ENCODE data around the gene SLC22A14. TPM values are rescaled to one million over a fixed set of nuclear protein-coding genes. Genes with fewer than 3 reads are reported as not detected.

SLC22A14 gene
- total RNA-seq, 1 experiment from 2014 or later = 0.22 TPM

DNA sequence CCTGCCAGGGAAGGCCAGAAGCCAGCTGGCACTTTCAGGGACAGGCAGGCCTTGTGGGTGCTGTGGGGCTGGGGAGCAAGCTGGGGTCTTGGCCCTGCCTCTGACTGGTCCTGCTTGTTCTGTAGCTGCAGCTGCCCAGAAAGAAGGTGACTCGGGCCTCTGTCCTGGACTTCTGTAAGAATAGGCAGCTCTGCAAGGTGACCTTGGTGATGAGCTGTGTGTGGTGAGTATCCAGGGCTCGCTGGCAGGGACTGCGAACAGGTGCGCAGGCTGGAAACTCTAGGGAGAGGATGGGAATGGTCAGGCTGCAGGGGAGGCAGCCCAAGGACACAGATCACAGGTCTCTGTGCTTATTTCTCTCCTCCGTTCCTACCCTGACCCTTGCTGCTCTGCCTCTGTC lies 31.2 kb downstream of the SLC22A14 start:
- RAD21 ChIA-PET (ENCODE audit: low non-redundant PET in 1 of 2, low total read pairs in 2 of 2, uncharacterized antibody in 2 of 2, unreplicated experiment in 2 of 2) = no interaction called here
- BruUV-seq (replicated peaks) = no TSS peak
- DNase-seq (ENCODE audit: low read depth, low spot score) (no peak), ATAC-seq (no peak)
- Histone ChIP-seq H2AFZ (ENCODE audit: low read depth, low read length, poor library complexity, severe bottlenecking) (no peak overlapping the region), H4K20me1 (ENCODE audit: insufficient read depth) (no peaks in the 10 kb centered on the region), H3K9ac (ENCODE audit: low read length) (no peak overlapping the region), H3K4me3 (replicated peaks in 1 of 2; ENCODE audit: low read depth in 1 of 2, low read length in 2 of 2) (no peak overlapping the region), H3K9me3 (ENCODE audit: control insufficient read depth in 1 of 2, insufficient read depth in 1 of 2, low read depth in 1 of 2, low read length in 2 of 2) (no peaks in the 10 kb centered on the region), H3K27me3 (ENCODE audit: insufficient read depth, low read length) (no peaks in the 10 kb centered on the region), H3K9me2 (ENCODE audit: insufficient read depth) (no peaks in the 10 kb centered on the region), H3K4me2 (ENCODE audit: low read length) (no peak overlapping the region), H3K79me2 (ENCODE audit: insufficient read depth, low read length) (no peaks in the 10 kb centered on the region), H3K36me3 (ENCODE audit: control insufficient read depth in 1 of 2, insufficient read depth in 2 of 2, low read length in 2 of 2) (no peaks in the 10 kb centered on the region), H3K27ac (ENCODE audit: low read depth, low read length) (no peak overlapping the region), H3K4me1 (ENCODE audit: control insufficient read depth in 1 of 2, insufficient read depth in 2 of 2, low read length in 2 of 2) (no peaks in the 10 kb centered on the region)
- intact Hi-C loops (cut with micrococcal nuclease) = no loop called here
- CTCF ChIA-PET = no interaction called here
- no peak for TF ChIP-seq POLR2A (IDR thresholded peaks at IDR 0.05; ENCODE audit: borderline replicate concordance, extremely low read depth, insufficient read depth, insufficient read length)
- TF ChIP-seq SRF (IDR thresholded peaks at IDR 0.05; ENCODE audit: low read depth) = no peak
- TF ChIP-seq, protein P1, sequence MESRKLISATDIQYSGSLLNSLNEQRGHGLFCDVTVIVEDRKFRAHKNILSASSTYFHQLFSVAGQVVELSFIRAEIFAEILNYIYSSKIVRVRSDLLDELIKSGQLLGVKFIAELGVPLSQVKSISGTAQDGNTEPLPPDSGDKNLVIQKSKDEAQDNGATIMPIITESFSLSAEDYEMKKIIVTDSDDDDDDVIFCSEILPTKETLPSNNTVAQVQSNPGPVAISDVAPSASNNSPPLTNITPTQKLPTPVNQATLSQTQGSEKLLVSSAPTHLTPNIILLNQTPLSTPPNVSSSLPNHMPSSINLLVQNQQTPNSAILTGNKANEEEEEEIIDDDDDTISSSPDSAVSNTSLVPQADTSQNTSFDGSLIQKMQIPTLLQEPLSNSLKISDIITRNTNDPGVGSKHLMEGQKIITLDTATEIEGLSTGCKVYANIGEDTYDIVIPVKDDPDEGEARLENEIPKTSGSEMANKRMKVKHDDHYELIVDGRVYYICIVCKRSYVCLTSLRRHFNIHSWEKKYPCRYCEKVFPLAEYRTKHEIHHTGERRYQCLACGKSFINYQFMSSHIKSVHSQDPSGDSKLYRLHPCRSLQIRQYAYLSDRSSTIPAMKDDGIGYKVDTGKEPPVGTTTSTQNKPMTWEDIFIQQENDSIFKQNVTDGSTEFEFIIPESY (IDR thresholded peaks at IDR 0.05; ENCODE audit: extremely low read depth, insufficient replicate concordance, low read length) = no peak
- no peak for TF ChIP-seq ELF1 (IDR thresholded peaks at IDR 0.05; ENCODE audit: borderline replicate concordance, low read depth)
- TF ChIP-seq CBX3 (IDR thresholded peaks at IDR 0.05; ENCODE audit: low read depth) = no peak
- TF ChIP-seq ZNF274 (IDR thresholded peaks at IDR 0.05; ENCODE audit: low read depth, low read length) = no peak
- TF ChIP-seq, protein P2, sequence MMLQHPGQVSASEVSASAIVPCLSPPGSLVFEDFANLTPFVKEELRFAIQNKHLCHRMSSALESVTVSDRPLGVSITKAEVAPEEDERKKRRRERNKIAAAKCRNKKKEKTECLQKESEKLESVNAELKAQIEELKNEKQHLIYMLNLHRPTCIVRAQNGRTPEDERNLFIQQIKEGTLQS (IDR thresholded peaks at IDR 0.05) = no peak
- TF ChIP-seq, protein P3, sequence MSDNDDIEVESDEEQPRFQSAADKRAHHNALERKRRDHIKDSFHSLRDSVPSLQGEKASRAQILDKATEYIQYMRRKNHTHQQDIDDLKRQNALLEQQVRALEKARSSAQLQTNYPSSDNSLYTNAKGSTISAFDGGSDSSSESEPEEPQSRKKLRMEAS (IDR thresholded peaks at IDR 0.05) = no peak
- TF ChIP-seq RAD21 (IDR thresholded peaks at IDR 0.05; ENCODE audit: low read depth) = no peak
- no peak for TF ChIP-seq EZH2phosphoT487 (IDR thresholded peaks at IDR 0.05; ENCODE audit: borderline replicate concordance)
- TF ChIP-seq JUND (IDR thresholded peaks at IDR 0.05) = no peak
- no peak for TF ChIP-seq SIN3A (IDR thresholded peaks at IDR 0.05; ENCODE audit: low read depth)
- TF ChIP-seq POLR2AphosphoS5 (IDR thresholded peaks at IDR 0.05; ENCODE audit: low read depth, low read length) = no peak
- no peak for TF ChIP-seq FOSL1 (IDR thresholded peaks at IDR 0.05; ENCODE audit: low read depth)
- TF ChIP-seq CEBPB (IDR thresholded peaks at IDR 0.05; ENCODE audit: low read depth) = no peak
- no peak for TF ChIP-seq EZH2 (IDR thresholded peaks at IDR 0.05)
- POLR2A ChIA-PET = no interaction called here
